IPS-20b (cell line): ENCODE data around the gene ABLIM2.

Experiments
- H3K27ac ChIP-seq: one replicate; pipeline ENCODE4 v1.5.1; 2013; ENCODE audit warnings: low read length
- H3K27me3 ChIP-seq: 2 replicates; pipeline ENCODE4 v1.6.1; 2013; ENCODE audit warnings: mild to moderate bottlenecking, low read length, inconsistent platforms; ENCODE audit not compliant: insufficient read depth
- H3K36me3 ChIP-seq: 2 replicates; pipeline ENCODE4 v1.6.1; 2013; ENCODE audit warnings: low read depth, mild to moderate bottlenecking, inconsistent platforms, low read length, moderate library complexity; ENCODE audit not compliant: insufficient read depth
- H3K4me1 ChIP-seq: 2 replicates; pipeline ENCODE4 v1.6.1; 2013; ENCODE audit warnings: mild to moderate bottlenecking, control low read depth, inconsistent platforms, low read length, moderate library complexity; ENCODE audit not compliant: insufficient read depth
- H3K4me3 ChIP-seq: 2 replicates; pipeline ENCODE4 v1.5.1; 2013; ENCODE audit warnings: mild to moderate bottlenecking, low read length, inconsistent platforms
- H3K9ac ChIP-seq: 2 replicates; pipeline ENCODE4 v1.6.1; 2013; ENCODE audit warnings: low read depth, mild to moderate bottlenecking, inconsistent platforms, low read length, moderate library complexity
- H3K9me3 ChIP-seq: 2 replicates; pipeline ENCODE4 v1.6.1; 2013; ENCODE audit warnings: mild to moderate bottlenecking, low read depth, low read length, inconsistent platforms; ENCODE audit not compliant: insufficient read depth

The ABLIM2 gene

GRCh38 chr4:8035371-8035780 lies 123.2 kb downstream of the ABLIM2 start:
- H3K27me3 ChIP-seq = no peaks in the 10 kb centered on the region
- no peak overlapping the region for H3K4me3 ChIP-seq
- H3K9ac ChIP-seq = no peak overlapping the region
- H3K4me1 ChIP-seq = no peaks in the 10 kb centered on the region
- no peaks in the 10 kb centered on the region for H3K9me3 ChIP-seq
- H3K36me3 ChIP-seq = no peaks in the 10 kb centered on the region
- H3K27ac ChIP-seq = no peak overlapping the region

- Histone ChIP-seq H3K36me3 (no peaks in the 10 kb centered on the region), H3K27me3 (no peaks in the 10 kb centered on the region), H3K9me3 (no peaks in the 10 kb centered on the region), H3K4me1 (no peaks in the 10 kb centered on the region), H3K9ac (no peak overlapping the region), H3K4me3 (no peak overlapping the region), H3K27ac (no peak overlapping the region)
Observed at GRCh38 chr4:8033829-8034528, 124.6 kb downstream of the ABLIM2 start.

GRCh38 chr4:8033067-8033755 lies 125.4 kb downstream of the ABLIM2 start:
- H3K9ac ChIP-seq = no peak overlapping the region
- H3K9me3 ChIP-seq = no peaks in the 10 kb centered on the region
- no peaks in the 10 kb centered on the region for H3K36me3 ChIP-seq
- H3K27me3 ChIP-seq = no peaks in the 10 kb centered on the region
- H3K27ac ChIP-seq = no peak overlapping the region
- H3K4me3 ChIP-seq = no peak overlapping the region
- H3K4me1 ChIP-seq = no peaks in the 10 kb centered on the region

- no peaks in the 10 kb centered on the region for H3K36me3 ChIP-seq
- no peak overlapping the region for H3K4me3 ChIP-seq
- H3K4me1 ChIP-seq = no peaks in the 10 kb centered on the region
- H3K9me3 ChIP-seq = no peaks in the 10 kb centered on the region
- H3K27ac ChIP-seq = no peak overlapping the region
- no peaks in the 10 kb centered on the region for H3K27me3 ChIP-seq
- no peak overlapping the region for H3K9ac ChIP-seq
Observed at GRCh38 chr4:8032381-8032780, 126.2 kb downstream of the ABLIM2 start.

- H3K36me3 ChIP-seq = no peaks in the 10 kb centered on the region
- no peak overlapping the region for H3K4me3 ChIP-seq
- H3K9me3 ChIP-seq = no peaks in the 10 kb centered on the region
- H3K4me1 ChIP-seq = no peaks in the 10 kb centered on the region
- no peak overlapping the region for H3K27ac ChIP-seq
- no peak overlapping the region for H3K9ac ChIP-seq
- no peaks in the 10 kb centered on the region for H3K27me3 ChIP-seq
Observed at GRCh38 chr4:8030121-8030781, 128.4 kb downstream of the ABLIM2 start.

GRCh38 chr4:8029689-8030088 lies 128.9 kb downstream of the ABLIM2 start:
- no peaks in the 10 kb centered on the region for H3K4me1 ChIP-seq
- no peak overlapping the region for H3K27ac ChIP-seq
- no peaks in the 10 kb centered on the region for H3K27me3 ChIP-seq
- H3K4me3 ChIP-seq = no peak overlapping the region
- H3K9ac ChIP-seq = no peak overlapping the region
- H3K9me3 ChIP-seq = no peaks in the 10 kb centered on the region
- no peaks in the 10 kb centered on the region for H3K36me3 ChIP-seq

- Histone ChIP-seq H3K4me3 (no peak overlapping the region), H3K36me3 (no peaks in the 10 kb centered on the region), H3K27ac (no peak overlapping the region), H3K4me1 (no peaks in the 10 kb centered on the region), H3K9me3 (no peaks in the 10 kb centered on the region), H3K9ac (no peak overlapping the region), H3K27me3 (no peaks in the 10 kb centered on the region)
Observed at GRCh38 chr4:8028884-8029568, 129.6 kb downstream of the ABLIM2 start.

GRCh38 chr4:8028368-8028767 lies 130.2 kb downstream of the ABLIM2 start:
- no peaks in the 10 kb centered on the region for H3K9me3 ChIP-seq
- H3K36me3 ChIP-seq = no peaks in the 10 kb centered on the region
- no peak overlapping the region for H3K9ac ChIP-seq
- no peak overlapping the region for H3K4me3 ChIP-seq
- H3K27me3 ChIP-seq = no peaks in the 10 kb centered on the region
- H3K4me1 ChIP-seq = no peaks in the 10 kb centered on the region
- H3K27ac ChIP-seq = no peak overlapping the region

GRCh38 chr4:8026453-8026852 lies 132.2 kb downstream of the ABLIM2 start:
- Histone ChIP-seq H3K9me3 (no peaks in the 10 kb centered on the region), H3K27ac (no peak overlapping the region), H3K4me1 (no peaks in the 10 kb centered on the region), H3K9ac (no peak overlapping the region), H3K36me3 (no peaks in the 10 kb centered on the region), H3K27me3 (no peaks in the 10 kb centered on the region), H3K4me3 (no peak overlapping the region)

GRCh38 chr4:8025668-8026067 lies 132.9 kb downstream of the ABLIM2 start:
- Histone ChIP-seq H3K9ac (no peak overlapping the region), H3K4me1 (no peaks in the 10 kb centered on the region), H3K4me3 (no peak overlapping the region), H3K27ac (no peak overlapping the region), H3K27me3 (no peaks in the 10 kb centered on the region), H3K9me3 (no peaks in the 10 kb centered on the region), H3K36me3 (no peaks in the 10 kb centered on the region)

- Histone ChIP-seq H3K4me1 (peaks cover under 1% of the 10 kb centered on the region; the same call in 1 of the 2 replicates), H3K36me3 (no peaks in the 10 kb centered on the region), H3K27ac (no peak overlapping the region), H3K9me3 (no peaks in the 10 kb centered on the region), H3K9ac (no peak overlapping the region), H3K27me3 (no peaks in the 10 kb centered on the region), H3K4me3 (no peak overlapping the region)
Observed at GRCh38 chr4:8024073-8024786, 134.4 kb downstream of the ABLIM2 start.
